ENCODE data around the gene GTSE1. TPM values are rescaled to one million over a fixed set of nuclear protein-coding genes. Genes with fewer than 3 reads are reported as not detected.

The GTSE1 gene
- total RNA-seq, 1 experiment from 2014 or later, result 64.6 TPM

DNA sequence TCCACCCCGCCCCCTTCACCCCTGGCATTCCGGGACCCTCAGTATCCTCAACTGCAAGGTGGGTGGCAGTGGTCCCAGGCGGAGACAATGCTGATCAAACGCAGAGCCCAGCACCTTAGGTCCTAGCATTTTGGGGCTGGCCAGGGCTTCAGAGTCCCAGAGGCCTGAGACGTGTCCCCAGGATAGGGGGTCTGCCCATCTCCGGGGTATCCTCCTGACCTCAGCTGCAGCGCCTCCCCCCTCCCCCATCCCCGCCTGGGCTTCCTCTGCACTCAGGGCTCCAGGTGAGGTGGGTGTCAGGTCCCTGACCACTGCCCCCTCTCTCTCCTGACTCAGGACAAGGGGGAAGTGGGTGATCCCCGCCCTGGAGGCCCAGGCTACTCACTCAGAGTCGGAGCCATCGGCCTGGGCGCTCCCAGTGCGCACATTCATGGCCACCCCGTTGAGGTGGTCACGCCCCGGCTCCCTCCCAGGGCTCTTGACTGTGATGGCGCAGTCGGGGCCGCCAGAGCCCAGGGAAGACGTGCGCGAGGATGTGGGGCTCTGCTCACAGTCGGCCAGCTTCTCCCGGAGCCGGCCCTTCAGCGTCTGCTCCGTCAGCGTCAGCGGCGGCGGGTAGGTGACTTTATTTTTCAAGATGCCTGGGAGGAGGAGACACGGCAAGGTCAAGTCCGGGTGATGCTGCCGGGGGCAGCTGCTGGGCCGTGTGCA lies 67.1 kb downstream of the GTSE1 start:
- Histone ChIP-seq H3K79me2 (ENCODE audit: low read depth) (no peaks in the 10 kb centered on the region), H3K4me1 (replicated peaks; ENCODE audit: insufficient read depth) (no peaks in the 10 kb centered on the region), H3K27me3 (ENCODE audit: insufficient read depth, low read depth) (no peaks in the 10 kb centered on the region), H3K4me3 (no peak overlapping the region), H3K36me3 (ENCODE audit: low read depth) (no peaks in the 10 kb centered on the region), H3K9me2 (ENCODE audit: insufficient read depth) (no peaks in the 10 kb centered on the region), H3K4me2 (no peak overlapping the region), H3K9me3 (ENCODE audit: insufficient read depth, low read depth) (no peaks in the 10 kb centered on the region), H3F3A (ENCODE audit: insufficient read depth, low read depth) (peaks cover 40% of the 10 kb centered on the region), H2AFZ (no peak overlapping the region), H4K20me1 (ENCODE audit: insufficient read depth) (0 out of 2 replicates have a peak, but pooled peaks cover 9% of the 10 kb centered on the region), H3K27ac (no peak overlapping the region)
- intact Hi-C loops (cut with micrococcal nuclease; ENCODE audit: unreplicated experiment), result no loop called here
- POLR2A ChIA-PET (ENCODE audit: unreplicated experiment), result no interaction called here
- TF ChIP-seq EZH2 (IDR thresholded peaks at IDR 0.05; ENCODE audit: low read depth), result no peak
- TF ChIP-seq, protein P1, sequence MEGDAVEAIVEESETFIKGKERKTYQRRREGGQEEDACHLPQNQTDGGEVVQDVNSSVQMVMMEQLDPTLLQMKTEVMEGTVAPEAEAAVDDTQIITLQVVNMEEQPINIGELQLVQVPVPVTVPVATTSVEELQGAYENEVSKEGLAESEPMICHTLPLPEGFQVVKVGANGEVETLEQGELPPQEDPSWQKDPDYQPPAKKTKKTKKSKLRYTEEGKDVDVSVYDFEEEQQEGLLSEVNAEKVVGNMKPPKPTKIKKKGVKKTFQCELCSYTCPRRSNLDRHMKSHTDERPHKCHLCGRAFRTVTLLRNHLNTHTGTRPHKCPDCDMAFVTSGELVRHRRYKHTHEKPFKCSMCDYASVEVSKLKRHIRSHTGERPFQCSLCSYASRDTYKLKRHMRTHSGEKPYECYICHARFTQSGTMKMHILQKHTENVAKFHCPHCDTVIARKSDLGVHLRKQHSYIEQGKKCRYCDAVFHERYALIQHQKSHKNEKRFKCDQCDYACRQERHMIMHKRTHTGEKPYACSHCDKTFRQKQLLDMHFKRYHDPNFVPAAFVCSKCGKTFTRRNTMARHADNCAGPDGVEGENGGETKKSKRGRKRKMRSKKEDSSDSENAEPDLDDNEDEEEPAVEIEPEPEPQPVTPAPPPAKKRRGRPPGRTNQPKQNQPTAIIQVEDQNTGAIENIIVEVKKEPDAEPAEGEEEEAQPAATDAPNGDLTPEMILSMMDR (conservative IDR thresholded peaks at IDR 0.05), result no peak
- CTCF ChIA-PET, result no interaction called here
- DNase-seq, result no peak
- no TSS peak for BruUV-seq (replicated peaks)

DNA sequence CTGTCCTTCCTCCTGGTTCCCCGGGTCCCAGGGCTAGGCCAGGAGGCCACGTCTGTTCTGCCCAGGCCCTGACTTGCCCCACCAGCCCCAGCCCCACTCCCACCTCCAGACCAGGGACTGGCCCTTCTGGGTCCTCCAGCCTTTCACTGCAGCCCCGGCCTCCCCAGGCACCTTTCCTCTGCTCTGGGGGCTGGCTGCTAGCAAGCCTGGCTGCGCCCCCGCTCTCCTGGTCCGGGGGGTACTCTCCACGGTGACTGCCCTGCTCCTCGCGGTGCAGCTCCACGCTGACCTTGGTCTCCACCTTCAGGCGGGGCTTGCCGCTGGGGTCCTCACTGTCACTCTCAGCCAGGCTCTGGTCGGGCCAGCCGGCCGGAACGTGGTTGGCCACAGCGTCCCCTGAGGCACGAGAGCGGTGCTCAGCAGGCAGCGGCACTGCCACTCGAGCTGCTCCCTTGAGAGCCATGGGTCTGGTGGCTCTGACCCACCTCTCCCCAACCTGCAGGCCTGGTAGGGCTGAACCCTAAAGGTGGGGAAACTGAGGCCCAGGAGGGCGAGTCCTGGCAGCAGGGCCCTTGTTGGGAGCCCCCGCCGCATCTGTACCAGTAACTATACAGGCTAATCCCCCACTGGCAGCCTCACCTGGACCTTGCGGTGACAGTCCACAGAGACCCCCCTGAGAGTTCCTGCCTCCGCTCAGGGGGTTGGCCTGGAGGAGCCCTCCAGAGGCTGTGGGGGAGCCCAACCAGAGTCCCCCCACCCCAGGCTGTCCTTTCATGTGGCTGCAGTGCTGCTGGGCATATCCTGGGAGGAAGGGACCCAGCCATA lies 67.9 kb downstream of the GTSE1 start:
- Histone ChIP-seq H3K4me2 (no peak overlapping the region), H3K27ac (no peak overlapping the region), H3K79me2 (ENCODE audit: low read depth) (no peaks in the 10 kb centered on the region), H3K27me3 (ENCODE audit: insufficient read depth, low read depth) (no peaks in the 10 kb centered on the region), H3K36me3 (ENCODE audit: low read depth) (no peaks in the 10 kb centered on the region), H3K9me3 (ENCODE audit: insufficient read depth, low read depth) (no peaks in the 10 kb centered on the region), H3F3A (ENCODE audit: insufficient read depth, low read depth) (peaks cover 40% of the 10 kb centered on the region), H3K9me2 (ENCODE audit: insufficient read depth) (no peaks in the 10 kb centered on the region), H3K4me3 (no peak overlapping the region), H4K20me1 (ENCODE audit: insufficient read depth) (0 out of 2 replicates have a peak, but pooled peaks cover 9% of the 10 kb centered on the region), H3K4me1 (replicated peaks; ENCODE audit: insufficient read depth) (no peaks in the 10 kb centered on the region), H2AFZ (no peak overlapping the region)
- BruUV-seq (replicated peaks), result no TSS peak
- CTCF ChIA-PET, result no interaction called here
- POLR2A ChIA-PET (ENCODE audit: unreplicated experiment), result no interaction called here
- intact Hi-C loops (cut with micrococcal nuclease; ENCODE audit: unreplicated experiment), result no loop called here
- DNase-seq, result no peak
- no peak for TF ChIP-seq EZH2 (IDR thresholded peaks at IDR 0.05; ENCODE audit: low read depth)
- TF ChIP-seq, protein P1 (conservative IDR thresholded peaks at IDR 0.05), result no peak

DNA sequence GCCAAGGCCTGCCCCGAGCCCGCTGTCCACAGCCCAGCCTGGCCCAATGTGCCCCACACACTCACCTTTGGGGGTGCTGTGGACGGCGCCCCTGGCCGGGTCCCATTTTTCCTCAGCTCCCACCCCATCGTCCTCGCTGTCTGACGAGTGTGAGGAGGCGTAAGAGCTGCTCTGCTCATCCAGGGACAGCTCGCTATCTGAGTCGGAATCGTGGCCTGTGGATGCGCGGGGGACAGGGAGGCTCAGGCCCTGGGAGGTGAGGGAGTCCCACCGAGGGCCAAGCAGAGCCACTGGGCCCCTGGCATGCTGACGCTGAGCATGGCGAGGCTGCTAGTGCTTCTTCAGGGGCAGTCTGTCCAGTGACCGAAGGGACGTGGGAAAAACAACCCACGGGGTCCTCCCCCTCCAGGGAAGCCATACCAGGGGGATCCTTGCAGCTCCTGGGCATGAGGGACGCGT lies 68.5 kb downstream of the GTSE1 start:
- H3K27ac ChIP-seq, result no peak overlapping the region
- no peak overlapping the region for H3K4me3 ChIP-seq
- ChIA-PET POLR2A (ENCODE audit: unreplicated experiment) (no interaction called here), CTCF (no interaction called here)
- 0 out of 2 replicates have a peak, but pooled peaks cover 2% of the 10 kb centered on the region for H4K20me1 ChIP-seq (ENCODE audit: insufficient read depth)
- no TSS peak for BruUV-seq (replicated peaks)
- no peaks in the 10 kb centered on the region for H3K27me3 ChIP-seq (ENCODE audit: insufficient read depth, low read depth)
- no peaks in the 10 kb centered on the region for H3K36me3 ChIP-seq (ENCODE audit: low read depth)
- no peaks in the 10 kb centered on the region for H3K4me1 ChIP-seq (replicated peaks; ENCODE audit: insufficient read depth)
- H3K9me2 ChIP-seq (ENCODE audit: insufficient read depth), result no peaks in the 10 kb centered on the region
- H3K79me2 ChIP-seq (ENCODE audit: low read depth), result no peaks in the 10 kb centered on the region
- DNase-seq, result no peak
- intact Hi-C loops (cut with micrococcal nuclease; ENCODE audit: unreplicated experiment), result no loop called here
- no peak overlapping the region for H3K4me2 ChIP-seq
- peaks cover 34% of the 10 kb centered on the region for H3F3A ChIP-seq (ENCODE audit: insufficient read depth, low read depth)
- H3K9me3 ChIP-seq (ENCODE audit: insufficient read depth, low read depth), result no peaks in the 10 kb centered on the region
- no peak overlapping the region for H2AFZ ChIP-seq
- TF ChIP-seq, protein P1 (conservative IDR thresholded peaks at IDR 0.05), result no peak
- no peak for TF ChIP-seq EZH2 (IDR thresholded peaks at IDR 0.05; ENCODE audit: low read depth)
